Keratinocyte (primary cell): ENCODE data around the gene FTO. TPM values are rescaled to one million over a fixed set of nuclear protein-coding genes. Genes with fewer than 3 reads are reported as not detected.

ENCODE experiments used
- DNase-seq: peaks from one replicate; pipeline ENCODE4 v3.0.0-alpha.2; 2011; ENCODE audit warnings: low read depth, missing footprints, low spot score
- FAIRE-seq: peaks from 2 replicates; lab custom pipeline; 2011; peaks lifted over from hg19 to GRCh38; lab: Jason Lieb, UNC
- H2AFZ ChIP-seq: 2 replicates; pipeline ENCODE4 v1.6.0; 2012; ENCODE audit warnings: low read length, control low read depth, inconsistent platforms; ENCODE audit not compliant: control insufficient read depth
- H3K27ac ChIP-seq: 2 replicates; pipeline ENCODE4 v1.5.1; 2011; ENCODE audit warnings: low read length; ENCODE audit not compliant: control insufficient read depth, insufficient read depth
- H3K27me3 ChIP-seq: 3 replicates; pipeline ENCODE4 v1.6.0; 2011; ENCODE audit warnings: low read length; ENCODE audit not compliant: control insufficient read depth, insufficient read depth; ENCODE audit errors: extremely low read depth
- H3K36me3 ChIP-seq, 2 experiments: 2 replicates in 1 of 2; 3 replicates in 1 of 2; pipeline ENCODE4 v1.5.1; 2011; ENCODE audit warnings: low read length in 2 of 2, mild to moderate bottlenecking in 1 of 2; ENCODE audit not compliant: control insufficient read depth in 2 of 2, insufficient read depth in 2 of 2; ENCODE audit errors: extremely low read depth in 1 of 2
- H3K4me1 ChIP-seq: 3 replicates; pipeline ENCODE4 v1.5.1; 2011; ENCODE audit warnings: low read length; ENCODE audit not compliant: control insufficient read depth, insufficient read depth; ENCODE audit errors: extremely low read depth
- H3K4me2 ChIP-seq: 3 replicates; pipeline ENCODE4 v1.6.0; 2011; ENCODE audit warnings: low read depth, low read length; ENCODE audit not compliant: control insufficient read depth, insufficient read depth; ENCODE audit errors: extremely low read depth
- H3K4me3 ChIP-seq, 3 experiments: fragments of 200-600 bp in 1 of 3; sonication (generic) in 1 of 3; 2 replicates in 2 of 3; 3 replicates in 1 of 3; pipeline ENCODE4 v1.5.1; 2011 to 2016; ENCODE audit warnings: low read length in 3 of 3, mild to moderate bottlenecking in 3 of 3, control low read depth in 2 of 3, inconsistent platforms in 1 of 3, low read depth in 1 of 3, mixed read lengths in 1 of 3, mixed run types in 1 of 3, moderate library complexity in 1 of 3; ENCODE audit not compliant: control insufficient read depth in 2 of 3, insufficient read depth in 2 of 3; ENCODE audit errors: extremely low read depth in 1 of 3
- H3K79me2 ChIP-seq: 2 replicates; pipeline ENCODE4 v1.6.0; 2012; ENCODE audit warnings: low read length; ENCODE audit not compliant: control insufficient read depth, insufficient read depth
- H3K9ac ChIP-seq: 3 replicates; pipeline ENCODE4 v1.6.0; 2011; ENCODE audit warnings: low read length; ENCODE audit not compliant: control insufficient read depth, insufficient read depth; ENCODE audit errors: extremely low read depth
- H3K9me1 ChIP-seq: 3 replicates; pipeline ENCODE4 v1.6.0; 2011; ENCODE audit warnings: low read length; ENCODE audit not compliant: control insufficient read depth, insufficient read depth; ENCODE audit errors: extremely low read depth
- H3K9me3 ChIP-seq: 2 replicates; pipeline ENCODE4 v1.5.1; 2012; ENCODE audit warnings: low read depth, low read length; ENCODE audit not compliant: control insufficient read depth
- H4K20me1 ChIP-seq: 3 replicates; pipeline ENCODE4 v1.6.0; 2011; ENCODE audit warnings: low read length; ENCODE audit not compliant: control insufficient read depth, insufficient read depth; ENCODE audit errors: extremely low read depth
- EZH2 ChIP-seq: IDR thresholded peaks from one replicate; pipeline ENCODE4 v1.6.1; 2012; ENCODE audit warnings: inconsistent platforms, mild to moderate bottlenecking, low read length, moderate library complexity
- dilution Hi-C: fragments of 300-500 bp; cut with MboI; formaldehyde crosslinking; loops from one replicate; pipeline ENCODE4 v1.7.0; 2020; ENCODE audit warnings: low sequenced_read_pairs; ENCODE audit not compliant: extremely low pct_ligation_motif_present
- polyA plus RNA-seq, 5 experiments: library from polyadenylated mRNA; depleted of rRNA in 3 of 5; stranded (reverse) in 3 of 5; stranded (forward) in 1 of 5; unstranded in 1 of 5; fragments of >200 nt; gene quantifications; 1 replicate in 1 of 5; 2 replicates in 3 of 5; 3 replicates in 1 of 5; pipeline versions ENCODE4 v1.2.1 to v1.2.3, GENCODE V29; 2011 to 2012; ENCODE audit warnings: missing spikeins in 2 of 5, low read depth in 1 of 5, low replicate concordance in 1 of 5
- TF ChIP-seq, protein P1 (sequence below), 3 experiments: IDR thresholded peaks in 1 of 3; conservative IDR thresholded peaks in 1 of 3; optimal IDR thresholded peaks in 1 of 3; 2 replicates in 2 of 3; 3 replicates in 1 of 3; pipeline versions ENCODE3 to v1.5.1; 2011; ENCODE audit warnings: low read length in 3 of 3, mild to moderate bottlenecking in 3 of 3, moderate library complexity in 2 of 3, control low read depth in 1 of 3, inconsistent platforms in 1 of 3; ENCODE audit not compliant: insufficient read depth in 2 of 3; ENCODE audit errors: extremely low read depth in 1 of 3

The FTO gene
- polyA plus RNA-seq, 1 donor (not counting 4 experiments of a cell fraction or from before 2014, with no cell fraction given): 56.4 TPM

DNA sequence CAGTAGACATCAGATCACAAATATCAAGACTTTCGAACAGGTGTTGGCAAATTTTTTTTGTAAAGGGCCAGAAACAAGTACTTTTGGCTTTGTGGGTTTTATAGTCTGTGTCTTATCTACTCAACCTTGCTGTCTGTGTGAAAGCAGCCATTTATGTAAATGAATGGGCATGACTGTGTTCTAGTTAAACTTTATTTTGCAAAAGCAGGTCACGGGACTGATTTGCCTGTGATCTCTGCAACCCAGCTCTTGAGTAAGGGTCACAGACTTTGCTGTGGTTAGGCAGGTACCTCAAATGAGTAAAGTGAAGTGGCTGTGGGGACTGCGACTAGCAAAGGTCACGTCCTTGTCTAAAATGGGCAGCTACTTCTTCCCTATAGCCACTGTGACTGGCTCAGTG, 136.5 kb downstream of the FTO start:
- no peak for FAIRE-seq
- H3K4me1 ChIP-seq: peaks cover 10% of the 10 kb centered on the region
- no peaks in the 10 kb centered on the region for H4K20me1 ChIP-seq
- dilution Hi-C loops: no loop called here
- H3K4me2 ChIP-seq: no peak overlapping the region
- peaks cover 2% of the 10 kb centered on the region for H3K79me2 ChIP-seq
- TF ChIP-seq EZH2: no peak
- TF ChIP-seq, protein P1, sequence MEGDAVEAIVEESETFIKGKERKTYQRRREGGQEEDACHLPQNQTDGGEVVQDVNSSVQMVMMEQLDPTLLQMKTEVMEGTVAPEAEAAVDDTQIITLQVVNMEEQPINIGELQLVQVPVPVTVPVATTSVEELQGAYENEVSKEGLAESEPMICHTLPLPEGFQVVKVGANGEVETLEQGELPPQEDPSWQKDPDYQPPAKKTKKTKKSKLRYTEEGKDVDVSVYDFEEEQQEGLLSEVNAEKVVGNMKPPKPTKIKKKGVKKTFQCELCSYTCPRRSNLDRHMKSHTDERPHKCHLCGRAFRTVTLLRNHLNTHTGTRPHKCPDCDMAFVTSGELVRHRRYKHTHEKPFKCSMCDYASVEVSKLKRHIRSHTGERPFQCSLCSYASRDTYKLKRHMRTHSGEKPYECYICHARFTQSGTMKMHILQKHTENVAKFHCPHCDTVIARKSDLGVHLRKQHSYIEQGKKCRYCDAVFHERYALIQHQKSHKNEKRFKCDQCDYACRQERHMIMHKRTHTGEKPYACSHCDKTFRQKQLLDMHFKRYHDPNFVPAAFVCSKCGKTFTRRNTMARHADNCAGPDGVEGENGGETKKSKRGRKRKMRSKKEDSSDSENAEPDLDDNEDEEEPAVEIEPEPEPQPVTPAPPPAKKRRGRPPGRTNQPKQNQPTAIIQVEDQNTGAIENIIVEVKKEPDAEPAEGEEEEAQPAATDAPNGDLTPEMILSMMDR (optimal IDR thresholded peaks at IDR 0.05 in 1 of 3, IDR thresholded peaks at IDR 0.05 in 1 of 3, conservative IDR thresholded peaks at IDR 0.05 in 1 of 3; ENCODE audit: extremely low read depth in 1 of 3, insufficient read depth in 2 of 3, low read length in 3 of 3): no peak
- H3K4me3 ChIP-seq: no peak overlapping the region
- H3K27ac ChIP-seq: no peak overlapping the region
- H2AFZ ChIP-seq: no peak overlapping the region
- DNase-seq: no peak
- no peaks in the 10 kb centered on the region for H3K27me3 ChIP-seq
- H3K36me3 ChIP-seq: no peaks in the 10 kb centered on the region
- H3K9me1 ChIP-seq: no peaks in the 10 kb centered on the region
- no peak overlapping the region for H3K9ac ChIP-seq
- H3K9me3 ChIP-seq: no peaks in the 10 kb centered on the region

DNA sequence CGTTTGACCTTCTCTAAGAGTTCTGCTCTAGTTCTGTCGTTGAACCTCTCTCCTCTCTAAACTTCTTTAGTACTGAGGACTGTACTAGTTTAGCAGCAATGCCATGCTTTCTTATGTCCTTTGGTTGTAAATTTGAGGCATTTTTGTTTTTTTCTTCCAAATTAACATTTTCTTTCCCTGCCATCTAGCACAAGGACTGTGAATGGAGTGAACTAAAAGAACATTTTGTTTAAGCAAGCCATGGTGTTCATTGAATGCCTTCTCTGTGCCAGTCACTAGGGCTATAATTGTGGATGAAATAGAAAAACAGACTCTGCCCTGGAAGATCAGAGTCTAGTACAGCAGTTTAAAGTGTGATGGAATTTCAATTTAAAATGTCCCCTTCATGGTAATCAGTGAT, 137.9 kb downstream of the FTO start:
- no peaks in the 10 kb centered on the region for H4K20me1 ChIP-seq
- H3K36me3 ChIP-seq: peaks cover 0 to 1% of the 10 kb centered on the region in 2 experiments
- DNase-seq (no peak), FAIRE-seq (no peak)
- H3K9ac ChIP-seq: no peak overlapping the region
- TF ChIP-seq, protein P1 (optimal IDR thresholded peaks at IDR 0.05 in 1 of 3, IDR thresholded peaks at IDR 0.05 in 1 of 3, conservative IDR thresholded peaks at IDR 0.05 in 1 of 3; ENCODE audit: extremely low read depth in 1 of 3, insufficient read depth in 2 of 3, low read length in 3 of 3): no peak
- no peak for TF ChIP-seq EZH2
- no peak overlapping the region for H3K4me2 ChIP-seq
- H3K27ac ChIP-seq: no peak overlapping the region
- H3K9me1 ChIP-seq: no peaks in the 10 kb centered on the region
- no peak overlapping the region for H3K4me3 ChIP-seq
- H3K4me1 ChIP-seq: peaks cover 10% of the 10 kb centered on the region
- no peak overlapping the region for H2AFZ ChIP-seq
- H3K27me3 ChIP-seq: no peaks in the 10 kb centered on the region
- peaks cover 2% of the 10 kb centered on the region for H3K79me2 ChIP-seq
- H3K9me3 ChIP-seq: no peaks in the 10 kb centered on the region
- dilution Hi-C loops: no loop called here
